B cell (primary cell): ENCODE measurements around the gene PRKCQ. TPM values are rescaled to one million over a fixed set of nuclear protein-coding genes. Genes with fewer than 3 reads are reported as not detected.

Source experiments
- ATAC-seq: fragments of 200-7000 bp; cut with Tn5 transposase; one replicate; pipeline ENCODE4 v1.10.0; 2021; ENCODE audit warnings: low read depth, mild to moderate bottlenecking, moderate number of reproducible peaks, moderate library complexity
- CTCF ChIA-PET: fragments of 350-600 bp; sonication (Branson Sonifier 250); formaldehyde crosslinking; loops from one replicate; lab custom pipeline; 2021; ENCODE audit warnings: antibody characterized with exemption, inconsistent platforms; lab: Charles Lee
- POLR2A ChIA-PET: fragments of 350-600 bp; sonication (Branson Sonifier 250); formaldehyde crosslinking; loops from one replicate; lab custom pipeline; 2021; ENCODE audit warnings: antibody characterized with exemption; lab: Charles Lee
- DNase-seq: peaks from one replicate; pipeline ENCODE4 v3.0.0; 2013
- H2AFZ ChIP-seq: 2 replicates; pipeline ENCODE4 v1.6.1; 2012; ENCODE audit warnings: mild to moderate bottlenecking, low read depth, low read length; ENCODE audit not compliant: insufficient read depth, poor library complexity, severe bottlenecking
- H3K27ac ChIP-seq, 2 donors: 1 replicate in 1 of 2; 2 replicates in 1 of 2; pipeline ENCODE4 v1.5.1; 2012 to 2013; ENCODE audit warnings: low read length in 2 of 2, mild to moderate bottlenecking in 2 of 2, moderate library complexity in 1 of 2
- H3K27me3 ChIP-seq, 4 experiments: fragments of 200-600 bp in 1 of 4; sonication (generic) in 1 of 4; replicated peaks in 1 of 4; 1 replicate in 2 of 4; 2 replicates in 2 of 4; pipeline versions ENCODE4 v1.6.1 to v1.7.0; 2013 to 2016; ENCODE audit warnings: low read length in 3 of 4, mild to moderate bottlenecking in 2 of 4, mixed read lengths in 1 of 4, moderate library complexity in 1 of 4; ENCODE audit not compliant: insufficient read depth in 4 of 4, control insufficient read depth in 3 of 4; ENCODE audit errors: control extremely low read depth in 1 of 4
- H3K36me3 ChIP-seq, 2 experiments: replicated peaks in 1 of 2; 1 replicate in 1 of 2; 2 replicates in 1 of 2; pipeline versions ENCODE4 v1.6.1 to v1.7.1; 2013; ENCODE audit warnings: low read length in 1 of 2; ENCODE audit not compliant: insufficient read depth in 2 of 2, control insufficient read depth in 1 of 2; ENCODE audit errors: control extremely low read depth in 1 of 2, extremely low read depth in 1 of 2
- H3K4me1 ChIP-seq, 2 donors: fragments of 200-600 bp in 1 of 2; sonication (generic) in 1 of 2; 1 replicate in 1 of 2; 2 replicates in 1 of 2; pipeline versions ENCODE4 v1.5.1 to v1.6.1; 2013 to 2017; ENCODE audit warnings: low read length in 2 of 2; ENCODE audit not compliant: control insufficient read depth in 2 of 2, insufficient read depth in 2 of 2
- H3K4me2 ChIP-seq: replicated peaks from 2 replicates; pipeline ENCODE3; 2012; ENCODE audit warnings: mild to moderate bottlenecking, low read depth, low read length; ENCODE audit not compliant: poor library complexity, severe bottlenecking
- H3K4me3 ChIP-seq, 5 experiments: fragments of 200-600 bp in 1 of 5; sonication (generic) in 1 of 5; 1 replicate in 3 of 5; 2 replicates in 2 of 5; pipeline versions ENCODE4 v1.5.1 to v1.7.0; 2011 to 2016; ENCODE audit warnings: low read length in 4 of 5, mild to moderate bottlenecking in 4 of 5, low read depth in 2 of 5, control low read depth in 1 of 5, moderate library complexity in 1 of 5; ENCODE audit not compliant: insufficient read depth in 1 of 5; ENCODE audit errors: control extremely low read depth in 1 of 5, extremely low read depth in 1 of 5
- H3K79me2 ChIP-seq: fragments of 200-600 bp; sonication (generic); one replicate; pipeline ENCODE4 v1.6.0; 2016; ENCODE audit warnings: low read length; ENCODE audit not compliant: control insufficient read depth, insufficient read depth
- H3K9ac ChIP-seq: fragments of 200-600 bp; sonication (generic); 2 replicates; pipeline ENCODE4 v1.6.1; 2017; ENCODE audit warnings: mild to moderate bottlenecking, low read length, moderate library complexity
- H3K9me3 ChIP-seq, 3 donors: one replicate each; pipeline versions ENCODE4 v1.6.1 to v1.7.1; 2013; ENCODE audit warnings: low read length in 2 of 3; ENCODE audit not compliant: control insufficient read depth in 2 of 3, insufficient read depth in 1 of 3; ENCODE audit errors: control extremely low read depth in 1 of 3
- H4K20me1 ChIP-seq: 2 replicates; pipeline ENCODE4 v1.6.0; 2012; ENCODE audit warnings: mild to moderate bottlenecking, low read length; ENCODE audit not compliant: insufficient read depth, control insufficient read depth, poor library complexity, severe bottlenecking
- H3K27ac Mint-ChIP-seq: one replicate; pipeline ENCODE4 v1.8.0; 2021; ENCODE audit warnings: mixed read lengths
- H3K27me3 Mint-ChIP-seq: one replicate; pipeline ENCODE4 v1.8.0; 2021; ENCODE audit warnings: mixed read lengths
- H3K4me1 Mint-ChIP-seq: one replicate; pipeline ENCODE4 v1.8.0; 2021; ENCODE audit warnings: mixed read lengths
- H3K4me3 Mint-ChIP-seq: one replicate; pipeline ENCODE4 v1.8.0; 2021; ENCODE audit warnings: mixed read lengths
- H3K9me3 Mint-ChIP-seq: one replicate; pipeline ENCODE4 v1.8.0; 2022; ENCODE audit warnings: mixed read lengths; ENCODE audit not compliant: insufficient read depth
- EZH2 ChIP-seq: IDR thresholded peaks from 2 replicates; pipeline ENCODE4 v1.6.1; 2012; ENCODE audit warnings: borderline replicate concordance, low read depth, mild to moderate bottlenecking, moderate library complexity, low read length; ENCODE audit not compliant: insufficient read depth, poor library complexity, severe bottlenecking
- WGBS: methylation state at CpG from one replicate; pipeline ENCODE4 v1.1.5; 2013; ENCODE audit warnings: missing lambda C conversion rate; ENCODE audit not compliant: insufficient coverage; 5-methylcytosine and 5-hydroxymethylcytosine counted together
- intact Hi-C: fragments of 100-400 bp; cut with micrococcal nuclease; formaldehyde crosslinking; loops from one replicate; pipeline ENCODE4 v1.10.0; 2022
- polyA plus RNA-seq: library from polyadenylated mRNA; depleted of rRNA; stranded (reverse); fragments of >200 nt; gene quantifications from 2 replicates; pipeline ENCODE4 v1.2.3, GENCODE V29; 2012
- total RNA-seq, 2 donors: library from RNA; stranded (reverse); fragments of 120-200 nt in 1 of 2; gene quantifications; 1 replicate in 1 of 2; 2 replicates in 1 of 2; pipeline versions ENCODE4 v1.2.3 to v1.2.4, GENCODE V29; 2013 to 2022
- TF ChIP-seq, protein P1 (sequence below): fragments of 200-600 bp; IDR thresholded peaks from one replicate; pipeline ENCODE4 v1.8.0; 2022; ENCODE audit warnings: antibody characterized with exemption, mild to moderate bottlenecking

The PRKCQ gene
- total and polyA plus RNA-seq, 2 donors (not counting 1 experiment from before 2014, with no cell fraction given) = 0.15 to 0.16 TPM

- DNase-seq (no peak), ATAC-seq (no peak)
- CTCF ChIA-PET = interaction anchor here (1.0 to 1.4 kb wide), 3 partner anchors 10 to 14 kb away, joined by 3 to 4 read pairs (median 4); no protein-coding TSS in a partner anchor
- Mint-ChIP-seq H3K27me3 (no peaks in the 10 kb centered on the region), H3K4me3 (no peak overlapping the region), H3K27ac (no peak overlapping the region), H3K9me3 (peaks cover 1% of the 10 kb centered on the region), H3K4me1 (peaks cover 21% of the 10 kb centered on the region)
- peaks cover 0 to 3% (median 2%) of the 10 kb centered on the region in 3 donors for H3K9me3 ChIP-seq
- no peak overlapping the region for H2AFZ ChIP-seq
- no peak overlapping the region for H3K27ac ChIP-seq
- intact Hi-C loops = no loop called here
- H3K27me3 ChIP-seq = no peaks in the 10 kb centered on the region
- TF ChIP-seq EZH2 = no peak
- TF ChIP-seq, protein P1, sequence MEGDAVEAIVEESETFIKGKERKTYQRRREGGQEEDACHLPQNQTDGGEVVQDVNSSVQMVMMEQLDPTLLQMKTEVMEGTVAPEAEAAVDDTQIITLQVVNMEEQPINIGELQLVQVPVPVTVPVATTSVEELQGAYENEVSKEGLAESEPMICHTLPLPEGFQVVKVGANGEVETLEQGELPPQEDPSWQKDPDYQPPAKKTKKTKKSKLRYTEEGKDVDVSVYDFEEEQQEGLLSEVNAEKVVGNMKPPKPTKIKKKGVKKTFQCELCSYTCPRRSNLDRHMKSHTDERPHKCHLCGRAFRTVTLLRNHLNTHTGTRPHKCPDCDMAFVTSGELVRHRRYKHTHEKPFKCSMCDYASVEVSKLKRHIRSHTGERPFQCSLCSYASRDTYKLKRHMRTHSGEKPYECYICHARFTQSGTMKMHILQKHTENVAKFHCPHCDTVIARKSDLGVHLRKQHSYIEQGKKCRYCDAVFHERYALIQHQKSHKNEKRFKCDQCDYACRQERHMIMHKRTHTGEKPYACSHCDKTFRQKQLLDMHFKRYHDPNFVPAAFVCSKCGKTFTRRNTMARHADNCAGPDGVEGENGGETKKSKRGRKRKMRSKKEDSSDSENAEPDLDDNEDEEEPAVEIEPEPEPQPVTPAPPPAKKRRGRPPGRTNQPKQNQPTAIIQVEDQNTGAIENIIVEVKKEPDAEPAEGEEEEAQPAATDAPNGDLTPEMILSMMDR = no peak
- no peak overlapping the region for H3K9ac ChIP-seq
- no peaks in the 10 kb centered on the region for H4K20me1 ChIP-seq
- POLR2A ChIA-PET = interaction anchor here (1.2 kb wide), 1 partner anchor 193 kb away, joined by 3 read pairs; the partner anchor contains the start of gene PFKFB3
- WGBS = 100% methylated on average over 7 of the region's 8 CpGs
- no peaks in the 10 kb centered on the region for H3K36me3 ChIP-seq
- H3K4me2 ChIP-seq = no peak overlapping the region
- H3K4me1 ChIP-seq = peaks cover 14% of the 10 kb centered on the region in 2 donors
- H3K79me2 ChIP-seq = no peaks in the 10 kb centered on the region
- H3K4me3 ChIP-seq = no peak overlapping the region
These were observed 184.5 kb downstream of the PRKCQ start for GRCh38 chr10:6395606-6396005.

DNA sequence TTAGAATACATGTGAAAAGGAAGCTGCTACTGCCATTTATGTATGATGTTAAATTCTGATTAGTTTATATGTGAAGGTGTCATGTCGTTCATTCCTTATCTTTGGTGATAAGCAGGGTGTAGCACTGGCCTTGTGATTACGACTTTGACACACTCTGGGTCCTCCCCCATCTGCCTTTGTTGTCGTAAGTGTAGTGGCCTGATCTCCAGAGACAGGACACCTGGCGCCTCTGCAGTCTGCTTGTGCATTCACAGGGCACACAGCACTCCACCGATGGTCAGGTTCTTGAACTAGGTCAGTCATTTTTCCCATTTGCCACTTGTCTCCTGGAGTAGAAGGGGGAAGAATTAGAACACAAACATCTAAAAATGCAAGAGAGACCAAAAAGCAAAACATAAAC is 186.0 kb downstream of the PRKCQ start:
- Histone ChIP-seq H3K36me3 (no peaks in the 10 kb centered on the region), H3K4me3 (no peak overlapping the region), H2AFZ (no peak overlapping the region), H4K20me1 (no peaks in the 10 kb centered on the region), H3K27me3 (no peaks in the 10 kb centered on the region), H3K27ac (no peak overlapping the region), H3K4me1 (no peaks in the 10 kb centered on the region), H3K9me3 (peaks cover 2 to 17% (median 5%) of the 10 kb centered on the region in 3 donors), H3K9ac (no peak overlapping the region), H3K79me2 (no peaks in the 10 kb centered on the region), H3K4me2 (no peak overlapping the region)
- no peaks in the 10 kb centered on the region for H3K27me3 Mint-ChIP-seq
- ATAC-seq = no peak
- DNase-seq = no peak
- peaks cover 7% of the 10 kb centered on the region for H3K9me3 Mint-ChIP-seq
- no peak overlapping the region for H3K4me3 Mint-ChIP-seq
- TF ChIP-seq EZH2 = no peak
- TF ChIP-seq, protein P1 = no peak
- ChIA-PET CTCF (interaction anchor here (0.7 to 1.0 kb wide), 2 partner anchors 8 to 192 kb away, joined by 3 to 4 read pairs; partner anchors contain the start of gene PFKFB3), POLR2A (no interaction called here)
- no peak overlapping the region for H3K27ac Mint-ChIP-seq
- WGBS = 80% methylated on average over 2 of the region's 5 CpGs
- intact Hi-C loops = no loop called here
- H3K4me1 Mint-ChIP-seq = peaks cover 7% of the 10 kb centered on the region
